ENCODE results near the gene ZGPAT.

DNA sequence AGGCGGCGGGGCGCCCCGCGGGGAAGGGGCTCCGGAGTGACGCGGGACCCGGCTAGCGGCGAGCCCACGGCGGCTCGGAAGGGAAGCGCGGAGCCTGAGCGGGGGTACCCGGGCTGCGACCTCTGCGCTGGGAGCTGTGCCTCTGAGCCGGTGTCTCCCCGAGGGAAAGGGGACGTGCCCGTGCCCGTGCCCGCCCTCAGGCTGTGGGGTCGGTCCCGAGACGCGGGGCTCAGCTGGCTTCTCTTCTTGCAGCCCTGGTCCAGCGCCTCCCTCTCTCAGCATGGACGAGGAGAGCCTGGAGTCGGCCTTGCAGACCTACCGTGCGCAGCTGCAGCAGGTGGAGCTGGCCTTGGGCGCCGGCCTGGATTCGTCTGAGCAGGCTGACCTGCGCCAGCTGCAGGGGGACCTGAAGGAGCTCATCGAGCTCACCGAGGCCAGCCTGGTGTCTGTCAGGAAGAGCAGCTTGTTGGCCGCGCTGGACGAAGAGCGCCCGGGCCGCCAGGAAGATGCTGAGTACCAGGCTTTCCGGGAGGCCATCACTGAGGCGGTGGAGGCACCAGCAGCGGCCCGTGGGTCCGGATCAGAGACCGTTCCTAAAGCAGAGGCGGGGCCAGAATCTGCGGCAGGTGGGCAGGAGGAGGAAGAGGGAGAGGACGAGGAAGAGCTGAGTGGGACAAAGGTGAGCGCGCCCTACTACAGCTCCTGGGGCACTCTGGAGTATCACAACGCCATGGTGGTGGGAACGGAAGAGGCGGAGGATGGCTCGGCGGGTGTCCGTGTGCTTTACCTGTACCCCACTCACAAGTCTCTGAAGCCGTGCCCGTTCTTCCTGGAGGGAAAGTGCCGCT, 686 bp downstream of the ZGPAT start:
- TF ChIP-seq POLR2A (IDR thresholded peaks at IDR 0.05): no peak
- TF ChIP-seq, protein P1, sequence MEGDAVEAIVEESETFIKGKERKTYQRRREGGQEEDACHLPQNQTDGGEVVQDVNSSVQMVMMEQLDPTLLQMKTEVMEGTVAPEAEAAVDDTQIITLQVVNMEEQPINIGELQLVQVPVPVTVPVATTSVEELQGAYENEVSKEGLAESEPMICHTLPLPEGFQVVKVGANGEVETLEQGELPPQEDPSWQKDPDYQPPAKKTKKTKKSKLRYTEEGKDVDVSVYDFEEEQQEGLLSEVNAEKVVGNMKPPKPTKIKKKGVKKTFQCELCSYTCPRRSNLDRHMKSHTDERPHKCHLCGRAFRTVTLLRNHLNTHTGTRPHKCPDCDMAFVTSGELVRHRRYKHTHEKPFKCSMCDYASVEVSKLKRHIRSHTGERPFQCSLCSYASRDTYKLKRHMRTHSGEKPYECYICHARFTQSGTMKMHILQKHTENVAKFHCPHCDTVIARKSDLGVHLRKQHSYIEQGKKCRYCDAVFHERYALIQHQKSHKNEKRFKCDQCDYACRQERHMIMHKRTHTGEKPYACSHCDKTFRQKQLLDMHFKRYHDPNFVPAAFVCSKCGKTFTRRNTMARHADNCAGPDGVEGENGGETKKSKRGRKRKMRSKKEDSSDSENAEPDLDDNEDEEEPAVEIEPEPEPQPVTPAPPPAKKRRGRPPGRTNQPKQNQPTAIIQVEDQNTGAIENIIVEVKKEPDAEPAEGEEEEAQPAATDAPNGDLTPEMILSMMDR (IDR thresholded peaks at IDR 0.05): no peak
